ENCODE measurements around the gene NRROS. TPM values are rescaled to one million over a fixed set of nuclear protein-coding genes. Genes with fewer than 3 reads are reported as not detected.
"Not testable (repeated sequence)": the region's sequence is repeated elsewhere in the genome, so short reads cannot be mapped to it uniquely, and the experiment has no call there.

The NRROS gene
- not detected in 2 replicates for total RNA-seq (2014; rRNA removed; shearing (Covaris generic); ENCODE audit: low replicate concordance)

GRCh38 chr3:196639483-196640296 lies at the start of gene NRROS:
TSS of gene NRROS (plus strand) at chr3:196639694. CDS start at chr3:196654540, 14,846 bp downstream.
- peak; percentile 49 for DNase-seq
- H3K9me3 ChIP-seq, result no peaks in the 10 kb centered on the region
- no peaks in the 10 kb centered on the region; the same call in 1 of the 2 replicates for H3K27me3 ChIP-seq
- no peaks in the 10 kb centered on the region for H3K36me3 ChIP-seq
- peak within 1 kb of the TSS; percentile 41 for H3K4me3 ChIP-seq

- H3K27me3 ChIP-seq, result 0 out of 2 replicates have a peak, but pooled peaks cover 1% of the 10 kb centered on the region
- H3K36me3 ChIP-seq, result peaks cover 17% of the 10 kb centered on the region
- DNase-seq, result no peak
- H3K9me3 ChIP-seq, result no peaks in the 10 kb centered on the region
- H3K4me3 ChIP-seq, result no peak overlapping the region
Measured at GRCh38 chr3:196590279-196590678, 49.2 kb upstream of the NRROS start.

GRCh38 chr3:196596355-196596754 lies 43.1 kb upstream of the NRROS start:
- H3K36me3 ChIP-seq, result no peaks in the 10 kb centered on the region
- H3K9me3 ChIP-seq, result no peaks in the 10 kb centered on the region
- DNase-seq, result no peak
- H3K4me3 ChIP-seq, result no peak overlapping the region
- peaks cover 21% of the 10 kb centered on the region for H3K27me3 ChIP-seq

- DNase-seq, result peak; percentile 19
- H3K4me3 ChIP-seq, result peak overlapping the region; percentile 16
Measured at GRCh38 chr3:196597971-196598733, 41.3 kb upstream of the NRROS start.

DNA sequence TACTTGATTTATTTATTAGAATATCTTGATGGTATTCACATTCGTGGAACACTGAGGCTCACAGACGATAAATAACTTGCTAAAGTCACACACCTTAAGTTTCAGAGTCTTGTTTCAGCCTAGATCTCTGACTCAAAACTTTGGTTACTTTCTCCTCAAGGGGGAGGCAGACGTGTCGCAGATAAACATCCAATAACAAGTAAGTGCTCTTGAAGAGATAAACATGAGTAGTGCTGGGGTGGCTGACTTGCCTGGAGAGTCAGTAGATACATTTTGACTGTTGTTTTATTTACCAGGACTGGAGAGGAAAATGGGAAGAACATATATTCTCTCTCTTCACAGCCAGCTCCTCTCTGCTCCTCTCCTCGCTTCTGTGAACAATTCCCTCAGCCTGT lies 39.8 kb upstream of the NRROS start:
- no peaks in the 10 kb centered on the region for H3K36me3 ChIP-seq
- no peaks in the 10 kb centered on the region for H3K9me3 ChIP-seq
- H3K27me3 ChIP-seq, result peaks cover 21% of the 10 kb centered on the region
- no peak overlapping the region for H3K4me3 ChIP-seq
- DNase-seq, result no peak

More at GRCh38 chr3:196597971-196598733, 41.3 kb upstream of the NRROS start:
- H3K36me3 ChIP-seq, H3K9me3 ChIP-seq: not testable (repeated sequence)
- H3K27me3 ChIP-seq, result peaks cover 21% of the 10 kb centered on the region

GRCh38 chr3:196600359-196600758 lies 39.1 kb upstream of the NRROS start:
- DNase-seq, result no peak
- Histone ChIP-seq H3K4me3 (no peak overlapping the region), H3K36me3 (no peaks in the 10 kb centered on the region), H3K9me3 (no peaks in the 10 kb centered on the region), H3K27me3 (peaks cover 19% of the 10 kb centered on the region)

DNA sequence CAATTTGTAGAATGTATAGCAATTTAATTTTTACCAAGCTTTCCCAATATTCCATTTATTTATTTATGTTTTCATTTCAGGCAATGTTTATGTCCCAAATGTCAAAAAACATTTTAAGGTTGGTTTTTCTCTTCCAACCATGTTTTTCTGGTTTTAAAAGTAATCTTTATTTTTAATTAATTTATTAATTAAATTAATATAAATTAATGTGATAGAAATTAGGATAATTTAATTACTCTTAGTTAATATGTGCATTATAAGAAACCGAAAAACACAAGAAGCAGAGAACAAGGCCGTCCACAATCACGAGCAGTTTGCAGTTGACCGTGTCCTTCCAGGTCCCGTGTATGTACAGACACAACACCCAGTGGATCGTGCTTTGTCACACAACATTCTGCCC lies 36.8 kb upstream of the NRROS start:
- DNase-seq, result no peak
- H3K4me3 ChIP-seq, result no peak overlapping the region
- H3K9me3 ChIP-seq, result no peaks in the 10 kb centered on the region
- no peaks in the 10 kb centered on the region for H3K36me3 ChIP-seq
- peaks cover 2% of the 10 kb centered on the region; the same call in 1 of the 2 replicates for H3K27me3 ChIP-seq

DNA sequence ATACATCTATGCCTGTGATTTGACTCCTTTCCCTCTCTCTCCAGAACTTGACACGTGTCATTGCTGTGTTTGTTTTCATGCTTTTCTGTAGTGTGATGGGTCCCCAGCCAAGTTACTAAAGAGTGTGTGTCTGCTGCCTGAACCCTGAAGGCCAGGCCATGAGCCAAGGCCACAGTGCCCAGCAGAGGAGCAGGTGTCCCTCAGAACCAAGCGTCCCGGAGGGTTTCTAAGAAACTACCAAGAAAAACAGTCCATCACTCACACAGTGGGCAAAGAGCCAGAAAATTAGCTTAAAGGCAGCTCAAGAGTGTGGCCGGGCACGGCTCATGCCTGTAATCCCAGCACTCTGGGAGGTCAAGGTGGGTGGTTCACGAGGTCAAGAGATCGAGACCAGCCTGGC lies 35.8 kb upstream of the NRROS start:
- Histone ChIP-seq H3K27me3 (no peaks in the 10 kb centered on the region), H3K36me3 (no peaks in the 10 kb centered on the region), H3K4me3 (no peak overlapping the region), H3K9me3 (no peaks in the 10 kb centered on the region)
- no peak for DNase-seq

DNA sequence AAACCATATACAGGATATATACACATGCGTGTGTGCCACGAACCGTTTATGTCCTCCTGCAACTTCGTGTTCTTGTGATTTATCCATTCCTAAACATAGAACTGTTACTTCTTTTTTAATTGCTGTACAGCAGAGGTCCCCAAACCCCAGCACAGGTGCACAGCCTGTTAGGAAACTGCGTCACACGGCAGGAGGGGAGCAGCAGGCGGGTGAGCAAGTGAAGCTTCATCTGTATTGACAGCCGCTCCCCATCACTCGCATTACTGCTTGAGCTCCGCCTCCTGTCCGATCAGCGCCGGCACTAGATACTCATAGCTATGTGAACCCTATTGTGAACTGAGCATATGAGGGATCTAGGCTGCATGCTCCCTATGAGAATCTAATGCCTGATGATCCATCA lies 34.9 kb upstream of the NRROS start:
- Histone ChIP-seq H3K4me3 (no peak overlapping the region), H3K27me3 (no peaks in the 10 kb centered on the region), H3K36me3 (no peaks in the 10 kb centered on the region), H3K9me3 (no peaks in the 10 kb centered on the region)
- no peak for DNase-seq

- H3K4me3 ChIP-seq, result no peak overlapping the region
- H3K9me3 ChIP-seq, result no peaks in the 10 kb centered on the region
- no peak for DNase-seq
- no peaks in the 10 kb centered on the region for H3K27me3 ChIP-seq
- no peaks in the 10 kb centered on the region for H3K36me3 ChIP-seq
Measured at GRCh38 chr3:196608693-196609092, 30.8 kb upstream of the NRROS start.

- DNase-seq, result peak; percentile 82
- H3K27me3 ChIP-seq, result no peaks in the 10 kb centered on the region
- H3K9me3 ChIP-seq, result no peaks in the 10 kb centered on the region
- no peak overlapping the region for H3K4me3 ChIP-seq
- H3K36me3 ChIP-seq, result no peaks in the 10 kb centered on the region
Measured at GRCh38 chr3:196609343-196609775, 30.1 kb upstream of the NRROS start.

- H3K4me3 ChIP-seq, result no peak overlapping the region
- no peaks in the 10 kb centered on the region for H3K9me3 ChIP-seq
- H3K27me3 ChIP-seq, result no peaks in the 10 kb centered on the region
- DNase-seq, result no peak
- H3K36me3 ChIP-seq, result no peaks in the 10 kb centered on the region
Measured at GRCh38 chr3:196609805-196610515, 29.5 kb upstream of the NRROS start.

DNA sequence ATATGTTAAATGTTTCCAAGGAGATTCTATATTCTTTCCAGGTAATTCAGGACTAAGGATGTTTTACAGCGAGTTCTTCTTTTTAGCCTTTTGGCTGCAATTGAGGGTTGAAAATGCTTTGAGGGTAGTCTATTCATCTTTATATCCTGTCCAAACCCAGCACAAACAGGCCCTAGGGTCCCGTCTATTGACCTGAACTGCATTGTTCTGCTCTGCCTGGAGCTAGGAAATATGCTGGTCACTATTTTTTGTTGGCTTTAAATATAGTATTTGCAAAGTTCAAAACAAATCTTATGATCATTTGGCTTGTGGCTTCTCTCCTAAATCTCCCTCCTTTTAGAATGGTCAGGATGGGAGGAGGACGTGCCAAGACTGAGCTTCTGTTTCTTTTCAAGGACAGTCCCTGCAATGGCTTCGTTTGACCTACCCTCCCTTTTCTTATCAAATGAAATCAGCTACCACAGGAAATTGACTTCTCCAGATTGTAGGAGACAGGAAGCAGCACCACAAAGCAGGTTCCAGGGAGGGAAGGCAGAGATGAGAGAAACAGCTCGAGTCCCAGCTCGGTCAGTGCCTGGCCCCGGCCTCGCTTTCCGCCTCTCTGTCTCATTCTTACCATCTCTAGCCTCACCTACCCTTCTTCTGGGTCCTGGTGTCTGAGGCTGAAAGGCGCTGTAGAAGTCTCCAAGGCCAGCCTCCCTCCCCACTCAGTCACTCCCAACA lies 27.6 kb upstream of the NRROS start:
- Histone ChIP-seq H3K4me3 (no peak overlapping the region), H3K27me3 (no peaks in the 10 kb centered on the region), H3K9me3 (no peaks in the 10 kb centered on the region), H3K36me3 (no peaks in the 10 kb centered on the region)
- DNase-seq, result no peak

DNA sequence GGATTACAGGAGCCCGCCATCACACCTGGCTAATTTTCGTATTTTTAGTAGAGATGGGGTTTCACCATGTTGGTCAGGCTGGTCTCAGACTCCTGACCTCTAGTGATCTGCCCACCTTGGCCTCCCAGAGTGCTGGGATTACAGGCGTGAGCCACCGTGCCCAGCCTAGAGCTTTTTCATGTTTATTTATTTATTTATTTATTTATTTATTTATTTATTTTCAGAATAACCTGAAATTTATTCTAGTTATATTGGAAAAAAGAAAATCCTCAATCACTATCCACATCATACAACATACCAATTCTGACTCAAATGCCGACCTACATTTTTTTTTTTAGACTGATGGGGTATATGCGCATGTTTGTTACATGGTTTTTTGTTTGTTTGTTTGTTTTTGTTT lies 24.3 kb upstream of the NRROS start:
- not testable (repeated sequence) for H3K4me3 ChIP-seq, H3K36me3 ChIP-seq, DNase-seq, H3K9me3 ChIP-seq, H3K27me3 ChIP-seq

DNA sequence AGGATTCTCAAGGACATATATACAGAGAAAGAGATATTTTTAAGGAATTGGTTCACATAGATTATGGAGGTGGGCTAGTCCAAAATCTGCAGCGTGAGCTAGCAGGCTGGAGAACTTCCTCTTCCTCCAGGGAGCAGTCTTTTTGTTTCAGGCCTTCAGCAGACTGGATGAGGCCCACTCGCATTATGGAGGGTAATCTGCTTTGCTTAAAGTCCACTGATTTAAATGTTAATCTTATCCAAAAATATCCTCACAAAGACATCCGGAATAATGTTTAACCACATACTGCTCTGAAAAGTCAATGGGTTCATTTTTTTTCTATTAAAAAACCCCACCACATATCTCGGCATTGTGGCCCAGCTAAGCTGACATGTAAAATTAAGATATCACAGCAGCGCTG lies 22.2 kb upstream of the NRROS start:
- H3K36me3 ChIP-seq, result no peaks in the 10 kb centered on the region

GRCh38 chr3:196619223-196619622 lies 20.3 kb upstream of the NRROS start:
- H3K36me3 ChIP-seq, result no peaks in the 10 kb centered on the region
- no peaks in the 10 kb centered on the region for H3K27me3 ChIP-seq
- H3K9me3 ChIP-seq, result no peaks in the 10 kb centered on the region
- DNase-seq, result no peak
- H3K4me3 ChIP-seq, result no peak overlapping the region

More for the DNA sequence above, 22.2 kb upstream of the NRROS start:
- Histone ChIP-seq H3K27me3 (no peaks in the 10 kb centered on the region), H3K4me3 (no peak overlapping the region), H3K9me3 (no peaks in the 10 kb centered on the region)
- DNase-seq, result no peak

Measured in MG63 (cell line).